ENCODE results near the gene SEMA4C.

Gene SEMA4C

GRCh38 chr2:96881349-96882195 is 11.7 kb upstream of the SEMA4C start:
- DNase-seq, result no peak

GRCh38 chr2:96880891-96881273 is 11.0 kb upstream of the SEMA4C start:
- no peak for DNase-seq

- no peak for DNase-seq
Observed at GRCh38 chr2:96879545-96880040, 9.7 kb upstream of the SEMA4C start.

GRCh38 chr2:96878796-96879544 is 9.1 kb upstream of the SEMA4C start:
- no peak for DNase-seq

GRCh38 chr2:96878171-96878570 is 8.3 kb upstream of the SEMA4C start:
- DNase-seq, result no peak

GRCh38 chr2:96877631-96878092 is 7.8 kb upstream of the SEMA4C start:
- DNase-seq, result no peak

- no peak for DNase-seq
Observed at GRCh38 chr2:96877042-96877451, 7.2 kb upstream of the SEMA4C start.

GRCh38 chr2:96876269-96877041 is 6.6 kb upstream of the SEMA4C start:
- no peak for DNase-seq

GRCh38 chr2:96875498-96876268 is 5.8 kb upstream of the SEMA4C start:
- DNase-seq, result no peak

GRCh38 chr2:96874198-96874831 is 4.4 kb upstream of the SEMA4C start:
- DNase-seq, result peak; percentile 17

GRCh38 chr2:96873651-96874096 is 3.8 kb upstream of the SEMA4C start:
- no peak for DNase-seq

GRCh38 chr2:96872591-96873349 is 2.9 kb upstream of the SEMA4C start:
- DNase-seq, result no peak

GRCh38 chr2:96870626-96871255 is 861 bp upstream of the SEMA4C start:
- no peak for DNase-seq

GRCh38 chr2:96869281-96869821 is 529 bp downstream of the SEMA4C start:
- no peak for DNase-seq

GRCh38 chr2:96868555-96869280 is 1.2 kb downstream of the SEMA4C start:
- peak; percentile 62 for DNase-seq

GRCh38 chr2:96867756-96868554 is 1.9 kb downstream of the SEMA4C start:
- DNase-seq, result peak; percentile 14

- no peak for DNase-seq
Observed at GRCh38 chr2:96866986-96867755, 2.7 kb downstream of the SEMA4C start.

GRCh38 chr2:96866586-96866985 is 3.3 kb downstream of the SEMA4C start:
- DNase-seq, result no peak
